HEK293T (cell line): Measurements from ENCODE around the gene SEPSECS.

Experiments used
- CTBP1 ChIP-seq: fragments of 450-650 bp; IDR thresholded peaks from 2 replicates; pipeline ENCODE4 v1.6.1; 2016; ENCODE audit warnings: borderline replicate concordance
- L3MBTL2 ChIP-seq: fragments of 450-650 bp; conservative IDR thresholded peaks from 2 replicates; pipeline ENCODE4 v1.6.1; 2016; ENCODE audit warnings: mild to moderate bottlenecking

DNA sequence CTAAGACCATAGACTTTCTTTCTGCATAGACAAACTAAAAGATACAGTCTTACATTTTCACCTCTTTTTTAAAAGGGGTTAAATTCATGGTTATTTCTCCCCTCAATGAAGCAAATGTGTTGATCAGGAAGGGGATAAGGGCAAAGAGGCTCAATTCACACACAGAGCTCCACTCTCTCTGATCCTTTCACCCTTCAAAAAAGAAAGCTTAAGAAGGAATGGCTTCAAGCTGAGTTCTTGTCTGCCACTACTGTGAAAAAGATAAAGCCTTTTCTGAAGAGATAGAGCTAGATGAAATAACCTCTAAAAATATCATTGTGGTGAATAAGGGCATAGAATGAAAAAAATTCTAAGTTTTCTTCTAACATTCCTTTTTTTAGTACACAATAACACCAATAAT is 28.3 kb downstream of the SEPSECS start:
- TF ChIP-seq CTBP1 (no peak), L3MBTL2 (no peak)
